ENCODE results near the gene CGB1. TPM values are rescaled to one million over a fixed set of nuclear protein-coding genes. Genes with fewer than 3 reads are reported as not detected.

CGB1 gene
- total and polyA plus RNA-seq, 10 of the 15 experiments (the other 5 are each of a cell fraction or from before 2014, with no cell fraction given): not detected

GRCh38 chr19:48993175-48994034, 43.3 kb downstream of the CGB1 start, which contains the start of the genes GYS1 and RUVBL2 (continued):
- no peak for TF ChIP-seq SPI1 (IDR thresholded peaks at IDR 0.05; ENCODE audit: borderline replicate concordance, insufficient read depth, low read depth, low read length)
- no peak for TF ChIP-seq RAD51 (IDR thresholded peaks at IDR 0.05)
- TF ChIP-seq SMARCA5 (IDR thresholded peaks at IDR 0.05): peak; percentile 85; the same call in 1 of the 2 replicates
- TF ChIP-seq TCF3 (IDR thresholded peaks at IDR 0.05; ENCODE audit: borderline replicate concordance, insufficient read depth, low read depth, low read length): no peak
- no peak for TF ChIP-seq SIX5 (IDR thresholded peaks at IDR 0.05; ENCODE audit: low read depth, low read length, severe bottlenecking)
- no peak for TF ChIP-seq ZBTB4 (CRISPR knock-in tag; IDR thresholded peaks at IDR 0.05)
- TF ChIP-seq NR2F1 (conservative IDR thresholded peaks at IDR 0.05): 0 out of 2 replicates have a peak, but pooled peaks have one; percentile 12
- peak; percentile 22; the same call in 1 of the 2 replicates for TF ChIP-seq RUNX3 (IDR thresholded peaks at IDR 0.05; ENCODE audit: low read length)
- no peak; the same call in 1 of the 2 replicates for TF ChIP-seq IRF4 (IDR thresholded peaks at IDR 0.05; ENCODE audit: low read depth, low read length)
- TF ChIP-seq EP300 (IDR thresholded peaks at IDR 0.05; ENCODE audit: borderline replicate concordance in 1 of 2, control insufficient read depth in 1 of 2, low read depth in 2 of 2, low read length in 2 of 2): no peak
- peak; percentile 57; the same call in 1 of the 2 replicates for TF ChIP-seq CEBPZ (IDR thresholded peaks at IDR 0.05; ENCODE audit: low read depth, low read length)
- TF ChIP-seq CHD4 (IDR thresholded peaks at IDR 0.05): no peak
- peak; percentile 95 for TF ChIP-seq ZBTB40 (IDR thresholded peaks at IDR 0.05; ENCODE audit: borderline replicate concordance)
- TF ChIP-seq HCFC1 (IDR thresholded peaks at IDR 0.05; ENCODE audit: low read length): peak; percentile 68
- TF ChIP-seq SUPT20H (IDR thresholded peaks at IDR 0.05; ENCODE audit: borderline replicate concordance, control insufficient read depth, low read depth, low read length): no peak
